CD14-positive monocyte (primary cell): ENCODE data around the gene MUC5AC. TPM values are rescaled to one million over a fixed set of nuclear protein-coding genes. Genes with fewer than 3 reads are reported as not detected.

Source experiments
- DNase-seq, 3 donors: peaks; one replicate each; pipeline ENCODE4 v3.0.0-alpha.2; 2011 to 2022
- H2AFZ ChIP-seq: 2 replicates; pipeline ENCODE4 v1.6.0; 2012; ENCODE audit warnings: mild to moderate bottlenecking, low read depth, low read length, inconsistent platforms; ENCODE audit not compliant: insufficient read depth, poor library complexity, severe bottlenecking
- H3K27ac ChIP-seq, 2 donors: 1 replicate in 1 of 2; 2 replicates in 1 of 2; pipeline ENCODE4 v1.5.1; 2012 to 2013; ENCODE audit warnings: low read length in 2 of 2, control low read depth in 1 of 2, inconsistent platforms in 1 of 2, low read depth in 1 of 2, mild to moderate bottlenecking in 1 of 2
- H3K27me3 ChIP-seq, 2 donors: one replicate each; pipeline versions ENCODE4 v1.6.0 to v1.6.1; 2011 to 2013; ENCODE audit warnings: low read length in 2 of 2; ENCODE audit not compliant: control insufficient read depth in 2 of 2, insufficient read depth in 2 of 2
- H3K36me3 ChIP-seq, 2 donors: replicated peaks in 1 of 2; 1 replicate in 1 of 2; 2 replicates in 1 of 2; pipeline versions ENCODE4 v1.5.1 to v1.6.1; 2012 to 2013; ENCODE audit warnings: low read length in 2 of 2, control low read depth in 1 of 2, inconsistent platforms in 1 of 2, mild to moderate bottlenecking in 1 of 2; ENCODE audit not compliant: insufficient read depth in 2 of 2, control insufficient read depth in 1 of 2
- H3K4me1 ChIP-seq, 2 donors: 1 replicate in 1 of 2; 2 replicates in 1 of 2; pipeline versions ENCODE4 v1.5.1 to v1.6.1; 2012 to 2013; ENCODE audit warnings: low read length in 2 of 2, control low read depth in 1 of 2, inconsistent platforms in 1 of 2, mild to moderate bottlenecking in 1 of 2, moderate library complexity in 1 of 2; ENCODE audit not compliant: insufficient read depth in 2 of 2, control insufficient read depth in 1 of 2
- H3K4me2 ChIP-seq: replicated peaks from 2 replicates; pipeline ENCODE3; 2012; ENCODE audit warnings: low read length, moderate library complexity, mild to moderate bottlenecking; ENCODE audit not compliant: poor library complexity, severe bottlenecking; ENCODE audit errors: extremely low read depth
- H3K4me3 ChIP-seq, 3 experiments: fragments of 200-600 bp in 1 of 3; sonication (generic) in 1 of 3; replicated peaks in 1 of 3; 1 replicate in 2 of 3; 2 replicates in 1 of 3; pipeline ENCODE4 v1.5.1; 2011 to 2013; ENCODE audit warnings: low read length in 3 of 3, mild to moderate bottlenecking in 3 of 3, control low read depth in 2 of 3, low read depth in 2 of 3, inconsistent platforms in 1 of 3, moderate library complexity in 1 of 3
- H3K79me2 ChIP-seq: 2 replicates; pipeline ENCODE4 v1.6.0; 2012; ENCODE audit warnings: mild to moderate bottlenecking, control low read depth, inconsistent platforms, low read length, moderate library complexity; ENCODE audit not compliant: insufficient read depth
- H3K9ac ChIP-seq: 2 replicates; pipeline ENCODE4 v1.6.0; 2017; ENCODE audit warnings: low read length, mild to moderate bottlenecking; ENCODE audit not compliant: insufficient read depth, poor library complexity, severe bottlenecking
- H3K9me3 ChIP-seq, 2 donors: replicated peaks in 1 of 2; 1 replicate in 1 of 2; 2 replicates in 1 of 2; pipeline versions ENCODE4 v1.5.1 to v1.6.1; 2012 to 2013; ENCODE audit warnings: low read length in 2 of 2, control low read depth in 1 of 2; ENCODE audit not compliant: control insufficient read depth in 1 of 2, insufficient read depth in 1 of 2
- H4K20me1 ChIP-seq: 2 replicates; pipeline ENCODE4 v1.6.0; 2012; ENCODE audit warnings: mild to moderate bottlenecking, low read length, control low read depth, moderate library complexity; ENCODE audit not compliant: insufficient read depth
- H3K27ac Mint-ChIP-seq, 7 donors: one replicate each; pipeline ENCODE4 v1.8.0; 2020; ENCODE audit warnings: mild to moderate bottlenecking in 7 of 7, mixed read lengths in 7 of 7, moderate library complexity in 6 of 7, inconsistent platforms in 2 of 7
- H3K27me3 Mint-ChIP-seq, 3 donors: one replicate each; pipeline ENCODE4 v1.8.0; 2021 to 2022; ENCODE audit warnings: low read depth in 3 of 3, mild to moderate bottlenecking in 3 of 3, mixed read lengths in 3 of 3, moderate library complexity in 3 of 3, inconsistent platforms in 1 of 3
- H3K36me3 Mint-ChIP-seq, 2 donors: one replicate each; pipeline ENCODE4 v1.8.0; 2020; ENCODE audit warnings: mixed read lengths in 2 of 2, inconsistent platforms in 1 of 2, mild to moderate bottlenecking in 1 of 2
- H3K4me1 Mint-ChIP-seq: one replicate; pipeline ENCODE4 v1.8.0; 2020; ENCODE audit warnings: mild to moderate bottlenecking, mixed read lengths
- H3K4me3 Mint-ChIP-seq, 2 donors: one replicate each; pipeline ENCODE4 v1.8.0; 2020; ENCODE audit warnings: mild to moderate bottlenecking in 2 of 2, mixed read lengths in 2 of 2, moderate library complexity in 1 of 2
- H3K9me3 Mint-ChIP-seq, 7 donors: one replicate each; pipeline ENCODE4 v1.8.0; 2020 to 2022; ENCODE audit warnings: mixed read lengths in 7 of 7, mild to moderate bottlenecking in 6 of 7, moderate library complexity in 6 of 7, inconsistent platforms in 2 of 7
- CTCF ChIP-seq: fragments of 200-600 bp; IDR thresholded peaks from one replicate; pipeline ENCODE4 v1.8.0; 2022; ENCODE audit warnings: antibody characterized with exemption, mild to moderate bottlenecking
- WGBS: methylation state at CpG from one replicate; pipeline ENCODE4 v1.1.5; 2013; ENCODE audit warnings: missing lambda C conversion rate; ENCODE audit not compliant: insufficient coverage; 5-methylcytosine and 5-hydroxymethylcytosine counted together
- intact Hi-C, 2 donors: fragments of 100-400 bp; cut with micrococcal nuclease; formaldehyde crosslinking; loops; one replicate each; pipeline versions ENCODE4 v1.15.0 to v1.15.1; 2023
- polyA plus RNA-seq, 3 donors: library from polyadenylated mRNA; depleted of rRNA in 1 of 3; unstranded in 2 of 3; stranded (reverse) in 1 of 3; fragments of 300-500 nt in 2 of 3; fragments of >200 nt in 1 of 3; fragmentation: Illumina TruSeq in 2 of 3; gene quantifications; 1 replicate in 2 of 3; 2 replicates in 1 of 3; pipeline ENCODE4 v1.2.3, GENCODE V29; 2012 to 2021

Gene MUC5AC
- polyA plus RNA-seq, 3 donors, result not detected

GRCh38 chr11:1180171-1180570 is 22.4 kb downstream of the MUC5AC start:
- Mint-ChIP-seq H3K36me3 (no peaks in the 10 kb centered on the region), H3K9me3 (peaks cover 4 to 18% (median 6%) of the 10 kb centered on the region in 7 donors), H3K4me1 (no peaks in the 10 kb centered on the region), H3K27me3 (peaks cover 0 to 2% (median 0%) of the 10 kb centered on the region in 3 donors), H3K27ac (no peak overlapping the region), H3K4me3 (no peak overlapping the region)
- H3K4me1 ChIP-seq, result no peaks in the 10 kb centered on the region
- DNase-seq, result no peak
- no peaks in the 10 kb centered on the region for H3K79me2 ChIP-seq
- no peak overlapping the region for H3K27ac ChIP-seq
- H3K36me3 ChIP-seq, result no peaks in the 10 kb centered on the region
- peaks cover 6 to 7% of the 10 kb centered on the region in 2 donors for H3K9me3 ChIP-seq
- no peaks in the 10 kb centered on the region for H3K27me3 ChIP-seq
- no peak overlapping the region for H3K4me2 ChIP-seq
- no peak overlapping the region for H3K4me3 ChIP-seq
- 88% methylated on average over 14 of the region's 15 CpGs for WGBS
- no peak overlapping the region for H2AFZ ChIP-seq
- intact Hi-C loops, result no loop called here
- no peak overlapping the region for H3K9ac ChIP-seq
- no peak for TF ChIP-seq CTCF
- no peaks in the 10 kb centered on the region for H4K20me1 ChIP-seq

GRCh38 chr11:1180947-1181391 is 23.2 kb downstream of the MUC5AC start:
- H3K4me3 ChIP-seq, result no peak overlapping the region
- no peaks in the 10 kb centered on the region for H3K27me3 ChIP-seq
- TF ChIP-seq CTCF, result no peak
- Mint-ChIP-seq H3K36me3 (no peaks in the 10 kb centered on the region), H3K27ac (no peak overlapping the region), H3K4me1 (no peaks in the 10 kb centered on the region), H3K4me3 (no peak overlapping the region), H3K9me3 (peaks cover under 1 to 16% (median 4%) of the 10 kb centered on the region in 7 donors), H3K27me3 (peaks cover 0 to 2% (median 0%) of the 10 kb centered on the region in 3 donors)
- no peaks in the 10 kb centered on the region for H4K20me1 ChIP-seq
- H3K4me2 ChIP-seq, result no peak overlapping the region
- no peaks in the 10 kb centered on the region for H3K36me3 ChIP-seq
- peaks cover 12 to 13% of the 10 kb centered on the region in 2 donors for H3K9me3 ChIP-seq
- intact Hi-C loops, result no loop called here
- DNase-seq, result no peak
- H3K4me1 ChIP-seq, result no peaks in the 10 kb centered on the region
- H2AFZ ChIP-seq, result no peak overlapping the region
- no peak overlapping the region for H3K27ac ChIP-seq
- no peaks in the 10 kb centered on the region for H3K79me2 ChIP-seq
- H3K9ac ChIP-seq, result no peak overlapping the region
- 97% methylated on average over 23 of the region's 29 CpGs for WGBS
